IPS-18c (cell line): ENCODE results near the gene CAV2.

Source experiments
- H3K4me3 ChIP-seq: 2 replicates; pipeline ENCODE4 v1.7.0; 2013; ENCODE audit warnings: low read depth, mild to moderate bottlenecking, low read length, moderate library complexity; ENCODE audit not compliant: insufficient read depth
- H3K9me3 ChIP-seq: one replicate; pipeline ENCODE4 v1.6.1; 2013; ENCODE audit warnings: mild to moderate bottlenecking, low read length, moderate library complexity; ENCODE audit not compliant: control insufficient read depth, insufficient read depth

CAV2 gene

GRCh38 chr7:116491887-116492653 lies 7.5 kb upstream of the CAV2 start:
- Histone ChIP-seq H3K4me3 (no peak overlapping the region), H3K9me3 (no peaks in the 10 kb centered on the region)

DNA sequence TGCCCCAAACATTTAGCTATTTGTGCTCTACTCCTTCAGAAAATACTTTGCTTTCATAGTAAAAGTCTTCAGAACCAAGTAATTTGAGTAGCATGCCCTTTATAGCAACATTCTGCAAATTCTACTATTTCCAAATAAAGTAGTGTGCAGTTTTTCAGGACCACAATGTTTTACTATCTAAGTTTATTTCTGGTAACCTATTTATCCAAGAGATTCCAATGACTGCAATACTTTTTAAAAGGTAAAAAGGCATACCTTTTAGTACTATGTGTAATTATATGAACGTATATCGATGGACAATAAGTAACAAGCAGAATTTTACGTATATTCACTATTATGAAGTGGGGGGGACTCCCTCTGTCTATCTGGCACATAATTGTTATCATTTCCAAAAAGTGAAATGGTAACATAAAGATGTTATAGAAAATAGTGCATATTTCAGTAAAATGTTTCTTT lies 6.9 kb upstream of the CAV2 start:
- no peak overlapping the region for H3K4me3 ChIP-seq
- H3K9me3 ChIP-seq = no peaks in the 10 kb centered on the region

GRCh38 chr7:116493449-116493848 lies 6.1 kb upstream of the CAV2 start:
- Histone ChIP-seq H3K9me3 (no peaks in the 10 kb centered on the region), H3K4me3 (no peak overlapping the region)

DNA sequence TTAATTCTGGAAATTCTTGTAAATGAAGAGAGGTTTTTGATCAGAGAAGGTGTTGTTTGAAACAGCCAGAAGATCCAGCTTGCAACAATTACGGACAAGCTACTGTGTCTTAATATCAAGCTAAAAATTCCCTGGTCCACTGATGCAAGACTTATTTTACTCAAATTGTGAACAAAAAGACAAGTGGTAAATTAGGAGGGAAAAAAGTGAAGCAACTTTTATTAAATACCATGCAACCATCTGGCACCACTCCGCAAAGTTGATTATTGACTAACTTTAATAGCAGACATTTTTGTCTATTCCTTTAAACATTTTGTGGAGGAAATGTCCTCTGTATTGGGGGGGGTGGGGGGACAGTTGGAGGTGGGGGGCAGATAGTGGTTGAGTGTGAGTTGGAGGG lies 5.1 kb upstream of the CAV2 start:
- Histone ChIP-seq H3K4me3 (no peak overlapping the region), H3K9me3 (no peaks in the 10 kb centered on the region)

GRCh38 chr7:116495736-116496135 lies 3.8 kb upstream of the CAV2 start:
- Histone ChIP-seq H3K4me3 (no peak overlapping the region), H3K9me3 (no peaks in the 10 kb centered on the region)

DNA sequence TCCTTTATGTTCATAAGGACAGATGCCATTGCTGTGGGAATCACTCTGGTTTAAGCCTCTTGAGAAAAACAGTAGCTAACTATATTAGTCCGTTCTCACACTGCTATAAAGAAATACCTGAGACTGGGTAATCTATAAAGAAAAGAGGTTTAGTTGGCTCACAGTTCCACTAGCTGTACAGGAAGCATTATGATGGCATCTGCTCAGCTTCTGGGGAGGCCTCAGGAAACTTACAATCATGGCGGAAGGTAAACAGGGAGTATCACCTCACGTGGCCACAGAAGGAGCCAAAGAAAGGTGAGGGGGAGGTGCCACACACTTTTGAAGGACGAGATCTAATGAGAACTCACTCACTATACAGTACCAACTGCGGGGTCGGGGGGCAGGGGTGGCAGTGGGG lies 2.9 kb upstream of the CAV2 start:
- no peak overlapping the region for H3K4me3 ChIP-seq

GRCh38 chr7:116497708-116498107 lies 1.8 kb upstream of the CAV2 start:
- H3K9me3 ChIP-seq = no peaks in the 10 kb centered on the region
- H3K4me3 ChIP-seq = no peak overlapping the region

More for the DNA sequence above, 2.9 kb upstream of the CAV2 start:
- no peaks in the 10 kb centered on the region for H3K9me3 ChIP-seq

DNA sequence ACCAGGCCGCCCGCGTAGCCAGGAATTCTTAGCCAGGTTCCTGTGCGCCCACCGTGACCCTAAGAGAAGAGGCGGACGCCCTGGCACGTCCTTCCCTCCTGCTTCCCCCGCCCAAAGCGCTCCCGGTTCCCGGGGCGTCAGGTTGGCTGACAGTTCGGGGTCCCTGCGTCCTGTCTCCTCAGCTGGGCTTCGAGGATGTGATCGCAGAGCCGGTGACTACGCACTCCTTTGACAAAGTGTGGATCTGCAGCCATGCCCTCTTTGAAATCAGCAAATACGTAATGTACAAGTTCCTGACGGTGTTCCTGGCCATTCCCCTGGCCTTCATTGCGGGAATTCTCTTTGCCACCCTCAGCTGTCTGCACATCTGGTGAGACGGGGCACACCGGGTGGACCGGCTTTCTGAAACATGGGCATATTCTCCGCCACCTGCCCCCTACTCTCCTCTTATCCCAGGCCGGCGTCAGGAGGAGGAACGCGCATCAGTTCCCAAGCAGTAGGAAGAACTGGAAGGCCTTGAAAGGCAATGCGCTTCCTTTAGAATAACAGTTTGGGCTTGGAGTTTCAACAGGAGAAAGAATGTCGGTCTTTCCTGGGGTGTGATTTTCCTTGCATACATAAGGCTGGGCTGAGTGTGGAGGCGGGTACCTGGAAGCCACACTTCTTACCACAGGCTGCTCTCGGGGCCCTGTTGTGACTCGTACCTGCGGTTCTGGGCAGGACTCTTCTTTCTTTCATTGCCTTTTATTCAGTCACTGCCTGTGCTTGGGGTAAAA lies 728 bp downstream of the CAV2 start:
- Histone ChIP-seq H3K4me3 (peak overlapping the region; percentile 67), H3K9me3 (no peaks in the 10 kb centered on the region)

- Histone ChIP-seq H3K9me3 (no peaks in the 10 kb centered on the region), H3K4me3 (no peak overlapping the region)
Measured at GRCh38 chr7:116501425-116502167, 2.1 kb downstream of the CAV2 start.

DNA sequence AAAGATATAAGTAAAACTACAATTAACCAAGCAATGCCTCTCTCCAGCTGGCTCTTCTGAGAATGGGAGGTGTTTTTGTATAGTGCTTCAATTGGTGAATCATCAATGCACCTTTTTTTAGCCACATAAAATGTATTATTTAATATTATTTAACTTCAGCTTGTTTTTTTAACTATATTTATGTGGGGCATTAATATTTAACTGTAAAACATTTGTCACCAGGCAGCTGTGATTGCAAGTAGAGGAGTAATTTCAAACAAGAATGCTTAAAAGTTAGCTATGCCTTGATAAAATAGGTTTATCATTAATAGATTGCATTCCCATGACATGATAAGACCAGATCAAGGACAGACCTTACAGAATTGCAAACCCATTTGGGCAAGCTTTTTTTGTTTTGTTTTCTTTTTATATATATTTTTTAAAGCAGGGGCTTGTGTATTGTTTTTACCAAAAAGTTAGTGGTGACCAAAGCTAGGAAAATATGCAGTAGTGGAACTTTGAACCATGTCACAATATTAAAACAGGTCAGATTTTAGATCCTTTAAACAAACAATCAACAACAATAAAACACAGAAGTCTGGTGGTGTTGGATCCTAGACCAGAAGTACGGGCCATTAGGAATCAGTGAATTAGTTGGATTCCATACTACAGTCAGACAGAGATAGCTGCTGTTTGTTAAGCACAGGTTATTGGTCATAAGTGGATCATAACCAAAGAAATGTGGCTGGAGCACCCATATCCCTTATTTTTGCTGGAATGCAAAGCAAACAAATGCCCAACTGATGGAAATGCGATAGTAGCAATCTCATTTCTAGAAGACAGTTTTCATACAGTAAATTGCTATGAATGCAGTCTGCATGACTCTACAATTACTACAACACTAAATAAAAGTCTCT lies 2.9 kb downstream of the CAV2 start:
- Histone ChIP-seq H3K4me3 (no peak overlapping the region), H3K9me3 (no peaks in the 10 kb centered on the region)

DNA sequence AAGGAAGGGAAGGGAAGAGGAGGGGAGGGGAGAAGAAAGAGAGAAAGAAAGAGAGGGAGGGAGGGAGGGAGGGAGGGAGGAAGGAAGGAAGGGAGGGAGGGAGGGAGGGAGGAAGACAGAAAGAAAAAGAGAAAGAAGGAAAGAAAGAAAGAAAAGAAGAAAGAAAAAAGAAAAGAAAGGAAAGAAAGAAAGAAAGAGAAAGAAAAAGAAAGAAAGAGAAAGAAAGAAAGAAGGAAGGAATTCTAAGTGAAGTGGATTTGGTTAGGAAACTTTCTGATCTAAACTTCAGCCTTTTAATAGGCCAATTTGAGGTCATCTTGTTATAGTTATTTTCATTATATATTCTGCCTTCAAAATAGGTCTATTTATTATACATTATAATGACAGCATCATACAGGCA lies 4.3 kb downstream of the CAV2 start:
- H3K9me3 ChIP-seq = no peaks in the 10 kb centered on the region
- H3K4me3 ChIP-seq = no peak overlapping the region

DNA sequence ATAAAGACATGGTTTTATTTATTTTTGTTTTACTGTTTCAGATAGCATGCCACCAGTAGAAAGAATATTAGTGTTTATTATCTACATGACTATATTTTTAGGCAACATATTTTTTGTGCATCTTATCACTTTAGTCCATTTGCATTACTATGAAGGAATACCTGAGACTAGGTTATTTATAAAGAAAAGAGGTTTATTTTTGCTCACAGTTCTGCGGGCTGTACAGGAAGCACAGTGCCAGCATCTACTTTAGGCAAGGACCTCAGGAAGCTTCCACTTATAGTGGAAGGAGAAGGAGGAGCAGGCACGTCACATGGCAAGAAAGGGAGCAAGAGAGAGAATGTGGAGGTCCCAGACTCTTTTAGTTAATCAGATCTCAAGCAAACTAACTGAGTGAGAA lies 5.7 kb downstream of the CAV2 start:
- no peaks in the 10 kb centered on the region for H3K9me3 ChIP-seq
- no peak overlapping the region for H3K4me3 ChIP-seq

- no peak overlapping the region for H3K4me3 ChIP-seq
- H3K9me3 ChIP-seq = no peaks in the 10 kb centered on the region
Measured at GRCh38 chr7:116505823-116506222, 6.3 kb downstream of the CAV2 start.

GRCh38 chr7:116509982-116510579 lies 10.5 kb downstream of the CAV2 start:
- Histone ChIP-seq H3K9me3 (no peaks in the 10 kb centered on the region), H3K4me3 (no peak overlapping the region)

DNA sequence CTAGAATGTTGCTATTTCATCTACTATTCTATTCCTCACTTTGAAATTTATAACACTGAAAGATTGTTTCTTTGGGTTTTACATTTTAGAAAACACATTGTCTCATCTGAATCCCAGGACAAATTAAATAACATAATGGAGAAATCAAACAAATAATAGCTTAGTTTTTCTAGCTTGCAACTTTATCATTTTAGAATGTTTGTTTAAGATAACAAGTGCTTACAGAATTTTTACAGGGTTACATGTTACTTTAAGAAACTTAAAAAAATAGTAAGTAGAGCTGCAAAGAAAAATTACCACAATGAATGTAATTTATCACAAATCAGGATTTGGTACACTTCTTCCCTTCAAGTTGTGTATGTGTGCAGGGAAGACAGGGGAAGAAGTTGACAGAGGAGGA lies 11.3 kb downstream of the CAV2 start:
- no peaks in the 10 kb centered on the region for H3K9me3 ChIP-seq
- H3K4me3 ChIP-seq = no peak overlapping the region
